Liver (tissue), 9 donors: ENCODE data around the gene TBC1D16. TPM values are rescaled to one million over a fixed set of nuclear protein-coding genes. Genes with fewer than 3 reads are reported as not detected.

Experiments used
- DNase-seq: peaks from one replicate; pipeline ENCODE4 v3.0.0-alpha.2; 2017; ENCODE audit warnings: low spot score
- H3K27ac ChIP-seq, 2 donors: one replicate each; pipeline ENCODE4 v1.7.0; 2013; ENCODE audit warnings: inconsistent platforms in 2 of 2, low read length in 2 of 2, control low read depth in 1 of 2, low read depth in 1 of 2, mild to moderate bottlenecking in 1 of 2
- H3K27me3 ChIP-seq, 4 donors: one replicate each; pipeline versions ENCODE4 v1.6.1 to v1.7.0; 2013; ENCODE audit warnings: low read length in 3 of 4, inconsistent platforms in 1 of 4, mild to moderate bottlenecking in 1 of 4, moderate library complexity in 1 of 4; ENCODE audit not compliant: control insufficient read depth in 4 of 4, insufficient read depth in 4 of 4
- H3K36me3 ChIP-seq, 4 donors: one replicate each; pipeline versions ENCODE4 v1.6.1 to v1.7.0; 2013; ENCODE audit warnings: low read length in 3 of 4, mild to moderate bottlenecking in 3 of 4, low read depth in 1 of 4, moderate library complexity in 1 of 4; ENCODE audit not compliant: control insufficient read depth in 4 of 4, insufficient read depth in 3 of 4
- H3K4me1 ChIP-seq, 4 donors: one replicate each; pipeline versions ENCODE4 v1.6.1 to v1.7.0; 2013; ENCODE audit warnings: low read length in 3 of 4, mild to moderate bottlenecking in 3 of 4, moderate library complexity in 1 of 4; ENCODE audit not compliant: control insufficient read depth in 4 of 4, insufficient read depth in 4 of 4
- H3K4me3 ChIP-seq, 3 donors: one replicate each; pipeline versions ENCODE4 v1.6.1 to v1.7.0; 2013; ENCODE audit warnings: low read length in 3 of 3, control low read depth in 1 of 3, low read depth in 1 of 3, mild to moderate bottlenecking in 1 of 3
- H3K9ac ChIP-seq, 2 donors: one replicate each; pipeline ENCODE4 v1.7.0; 2013; ENCODE audit warnings: low read length in 2 of 2, mild to moderate bottlenecking in 2 of 2, moderate library complexity in 2 of 2, control low read depth in 1 of 2, low read depth in 1 of 2
- H3K9me3 ChIP-seq, 4 donors: one replicate each; pipeline versions ENCODE4 v1.6.1 to v1.7.0; 2013; ENCODE audit warnings: low read length in 3 of 4; ENCODE audit not compliant: control insufficient read depth in 4 of 4
- EGR1 ChIP-seq, 2 donors: IDR thresholded peaks; 2 replicates each; pipeline ENCODE4 v1.6.1; 2016 to 2018; ENCODE audit warnings: antibody characterized with exemption in 2 of 2, low read depth in 2 of 2
- FOXA1 ChIP-seq: IDR thresholded peaks from 2 replicates; pipeline ENCODE4 v1.6.1; 2016; ENCODE audit warnings: antibody characterized with exemption
- FOXA2 ChIP-seq: IDR thresholded peaks from 2 replicates; pipeline ENCODE4 v1.6.1; 2016; ENCODE audit warnings: antibody characterized with exemption
- HNF4A ChIP-seq, 2 donors: conservative IDR thresholded peaks; 2 replicates each; pipeline ENCODE4 v1.6.1; 2016; ENCODE audit warnings: antibody characterized with exemption in 2 of 2, mild to moderate bottlenecking in 2 of 2
- HNF4G ChIP-seq: IDR thresholded peaks from 2 replicates; pipeline ENCODE4 v1.6.1; 2016; ENCODE audit warnings: antibody characterized with exemption
- JUND ChIP-seq, 2 donors: IDR thresholded peaks; 2 replicates each; pipeline ENCODE4 v1.6.1; 2016; ENCODE audit warnings: antibody characterized with exemption in 2 of 2
- NR2F2 ChIP-seq: IDR thresholded peaks from 2 replicates; pipeline ENCODE4 v1.6.1; 2016; ENCODE audit warnings: antibody characterized with exemption
- RAD21 ChIP-seq, 2 donors: IDR thresholded peaks; 2 replicates each; pipeline ENCODE4 v1.6.1; 2016; ENCODE audit warnings: antibody characterized with exemption in 2 of 2, mild to moderate bottlenecking in 2 of 2
- RXRA ChIP-seq, 2 donors: IDR thresholded peaks; 2 replicates each; pipeline ENCODE4 v1.6.1; 2017 to 2018; ENCODE audit warnings: antibody characterized with exemption in 2 of 2, mild to moderate bottlenecking in 1 of 2
- SP1 ChIP-seq: IDR thresholded peaks from 2 replicates; pipeline ENCODE4 v1.6.1; 2018; ENCODE audit warnings: antibody characterized with exemption, mild to moderate bottlenecking
- TAF1 ChIP-seq: conservative IDR thresholded peaks from 2 replicates; pipeline ENCODE4 v1.6.1; 2016; ENCODE audit warnings: antibody characterized with exemption, mild to moderate bottlenecking
- YY1 ChIP-seq: IDR thresholded peaks from 2 replicates; pipeline ENCODE4 v1.6.1; 2016; ENCODE audit warnings: antibody characterized with exemption, mild to moderate bottlenecking
- WGBS: extraction: QIAGEN DNeasy Blood & Tissue Kit; methylation state at CpG from one replicate; pipeline ENCODE4 v1.1.7; 2013; 5-methylcytosine and 5-hydroxymethylcytosine counted together
- polyA plus RNA-seq, 2 donors: library from polyadenylated mRNA; stranded (reverse) in 1 of 2; unstranded in 1 of 2; fragments of 200-250 nt in 1 of 2; fragments of >200 nt in 1 of 2; fragmentation: Nextera tagmentation in 1 of 2; extraction: Ambion mirVana in 1 of 2; gene quantifications; one replicate each; pipeline versions ENCODE4 v1.2.1 to v1.2.3, GENCODE V29; 2013 to 2015
- total RNA-seq, 2 donors: library from RNA; depleted of rRNA; stranded (reverse); fragments of >200 nt; gene quantifications; one replicate each; pipeline ENCODE4 v1.2.3, GENCODE V29; 2014
- TF ChIP-seq, protein P1 (sequence below): IDR thresholded peaks from 2 replicates; pipeline ENCODE4 v1.6.1; 2016; ENCODE audit warnings: antibody characterized with exemption
- TF ChIP-seq, protein P2 (sequence below): fragments of 150-350 bp; IDR thresholded peaks from 2 replicates; pipeline ENCODE4 v1.5.1; 2017; ENCODE audit warnings: improper control_type of control experiment, low read depth, low read length; ENCODE audit not compliant: missing input control
- TF ChIP-seq, protein P3 (sequence below): IDR thresholded peaks from 2 replicates; pipeline ENCODE4 v1.6.1; 2016; ENCODE audit warnings: antibody characterized with exemption, mild to moderate bottlenecking
- TF ChIP-seq, protein P4 (sequence below): IDR thresholded peaks from 2 replicates; pipeline ENCODE4 v1.6.1; 2016; ENCODE audit warnings: antibody characterized with exemption
- TF ChIP-seq, protein P5 (sequence below): IDR thresholded peaks from 2 replicates; pipeline ENCODE4 v1.6.1; 2016; ENCODE audit warnings: antibody characterized with exemption
- donor health status: healthy.
- donor health status: healthy.
- donor health status: healthy.
- donor health status: healthy.
- donor health status: healthy.

The TBC1D16 gene
- total and polyA plus RNA-seq, 4 donors, result 3.4 to 29.5 (median 4.7) TPM

DNA sequence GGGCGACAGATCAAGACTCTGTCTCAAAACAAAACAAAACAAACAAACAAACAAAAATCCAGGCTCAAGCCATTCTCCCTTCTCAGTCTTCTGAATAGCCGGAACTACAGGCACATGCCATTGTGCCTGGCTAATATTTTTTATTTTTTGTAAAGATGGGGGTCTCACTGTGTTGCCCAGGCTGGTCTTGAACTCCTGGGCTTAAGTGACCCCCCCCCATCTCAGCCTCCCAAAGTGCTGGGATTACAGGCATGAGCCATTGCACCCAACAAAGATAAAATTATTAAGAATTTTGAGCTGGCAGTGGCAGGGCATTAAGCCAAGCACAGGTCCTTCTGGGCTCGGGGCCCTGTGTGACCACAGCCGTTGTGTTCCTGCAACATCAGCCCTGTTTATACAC, 126.6 kb downstream of the TBC1D16 start:
- no peak for DNase-seq
- Histone ChIP-seq H3K36me3 (no peaks in the 10 kb centered on the region), H3K27ac (no peak overlapping the region), H3K9ac (no peak overlapping the region), H3K27me3 (no peaks in the 10 kb centered on the region), H3K4me1 (no peaks in the 10 kb centered on the region), H3K9me3 (no peaks in the 10 kb centered on the region), H3K4me3 (no peak overlapping the region)
- 67% methylated on average over 4 of the region's 4 CpGs for WGBS
- TF ChIP-seq TAF1, result no peak
- TF ChIP-seq, protein P1, sequence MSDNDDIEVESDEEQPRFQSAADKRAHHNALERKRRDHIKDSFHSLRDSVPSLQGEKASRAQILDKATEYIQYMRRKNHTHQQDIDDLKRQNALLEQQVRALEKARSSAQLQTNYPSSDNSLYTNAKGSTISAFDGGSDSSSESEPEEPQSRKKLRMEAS, result no peak
- no peak for TF ChIP-seq JUND (IDR thresholded peaks at IDR 0.05)
- no peak for TF ChIP-seq YY1
- TF ChIP-seq EGR1 (IDR thresholded peaks at IDR 0.05; ENCODE audit: low read depth in 2 of 2), result no peak
- no peak for TF ChIP-seq NR2F2

DNA sequence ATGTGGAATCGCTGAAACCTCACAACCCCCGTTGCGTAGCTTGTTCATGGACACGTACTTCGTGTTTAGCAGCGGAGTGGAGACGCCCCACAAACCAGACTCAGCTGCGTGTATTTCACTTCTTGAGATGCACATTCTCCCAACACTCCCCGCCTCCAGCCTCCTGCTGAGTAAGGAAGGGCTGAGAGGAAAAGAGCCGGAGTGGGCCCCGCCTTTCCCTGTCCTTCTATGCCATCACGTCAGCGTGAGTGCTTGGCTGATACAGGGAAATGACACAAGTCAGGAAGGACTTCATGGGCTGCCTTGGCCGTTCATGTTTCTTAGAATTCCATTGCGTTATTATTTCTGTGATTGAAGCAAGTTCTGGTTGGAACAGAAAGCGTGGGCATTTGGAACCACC, 127.8 kb downstream of the TBC1D16 start:
- Histone ChIP-seq H3K4me3 (no peak overlapping the region), H3K4me1 (no peaks in the 10 kb centered on the region), H3K27me3 (no peaks in the 10 kb centered on the region), H3K36me3 (no peaks in the 10 kb centered on the region), H3K9me3 (no peaks in the 10 kb centered on the region), H3K27ac (no peak overlapping the region), H3K9ac (no peak overlapping the region)
- DNase-seq, result no peak
- 78% methylated on average over 16 of the region's 16 CpGs for WGBS
- TF ChIP-seq, protein P2, sequence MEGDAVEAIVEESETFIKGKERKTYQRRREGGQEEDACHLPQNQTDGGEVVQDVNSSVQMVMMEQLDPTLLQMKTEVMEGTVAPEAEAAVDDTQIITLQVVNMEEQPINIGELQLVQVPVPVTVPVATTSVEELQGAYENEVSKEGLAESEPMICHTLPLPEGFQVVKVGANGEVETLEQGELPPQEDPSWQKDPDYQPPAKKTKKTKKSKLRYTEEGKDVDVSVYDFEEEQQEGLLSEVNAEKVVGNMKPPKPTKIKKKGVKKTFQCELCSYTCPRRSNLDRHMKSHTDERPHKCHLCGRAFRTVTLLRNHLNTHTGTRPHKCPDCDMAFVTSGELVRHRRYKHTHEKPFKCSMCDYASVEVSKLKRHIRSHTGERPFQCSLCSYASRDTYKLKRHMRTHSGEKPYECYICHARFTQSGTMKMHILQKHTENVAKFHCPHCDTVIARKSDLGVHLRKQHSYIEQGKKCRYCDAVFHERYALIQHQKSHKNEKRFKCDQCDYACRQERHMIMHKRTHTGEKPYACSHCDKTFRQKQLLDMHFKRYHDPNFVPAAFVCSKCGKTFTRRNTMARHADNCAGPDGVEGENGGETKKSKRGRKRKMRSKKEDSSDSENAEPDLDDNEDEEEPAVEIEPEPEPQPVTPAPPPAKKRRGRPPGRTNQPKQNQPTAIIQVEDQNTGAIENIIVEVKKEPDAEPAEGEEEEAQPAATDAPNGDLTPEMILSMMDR, result no peak
- no peak for TF ChIP-seq SP1
- no peak for TF ChIP-seq FOXA2
- TF ChIP-seq, protein P3, sequence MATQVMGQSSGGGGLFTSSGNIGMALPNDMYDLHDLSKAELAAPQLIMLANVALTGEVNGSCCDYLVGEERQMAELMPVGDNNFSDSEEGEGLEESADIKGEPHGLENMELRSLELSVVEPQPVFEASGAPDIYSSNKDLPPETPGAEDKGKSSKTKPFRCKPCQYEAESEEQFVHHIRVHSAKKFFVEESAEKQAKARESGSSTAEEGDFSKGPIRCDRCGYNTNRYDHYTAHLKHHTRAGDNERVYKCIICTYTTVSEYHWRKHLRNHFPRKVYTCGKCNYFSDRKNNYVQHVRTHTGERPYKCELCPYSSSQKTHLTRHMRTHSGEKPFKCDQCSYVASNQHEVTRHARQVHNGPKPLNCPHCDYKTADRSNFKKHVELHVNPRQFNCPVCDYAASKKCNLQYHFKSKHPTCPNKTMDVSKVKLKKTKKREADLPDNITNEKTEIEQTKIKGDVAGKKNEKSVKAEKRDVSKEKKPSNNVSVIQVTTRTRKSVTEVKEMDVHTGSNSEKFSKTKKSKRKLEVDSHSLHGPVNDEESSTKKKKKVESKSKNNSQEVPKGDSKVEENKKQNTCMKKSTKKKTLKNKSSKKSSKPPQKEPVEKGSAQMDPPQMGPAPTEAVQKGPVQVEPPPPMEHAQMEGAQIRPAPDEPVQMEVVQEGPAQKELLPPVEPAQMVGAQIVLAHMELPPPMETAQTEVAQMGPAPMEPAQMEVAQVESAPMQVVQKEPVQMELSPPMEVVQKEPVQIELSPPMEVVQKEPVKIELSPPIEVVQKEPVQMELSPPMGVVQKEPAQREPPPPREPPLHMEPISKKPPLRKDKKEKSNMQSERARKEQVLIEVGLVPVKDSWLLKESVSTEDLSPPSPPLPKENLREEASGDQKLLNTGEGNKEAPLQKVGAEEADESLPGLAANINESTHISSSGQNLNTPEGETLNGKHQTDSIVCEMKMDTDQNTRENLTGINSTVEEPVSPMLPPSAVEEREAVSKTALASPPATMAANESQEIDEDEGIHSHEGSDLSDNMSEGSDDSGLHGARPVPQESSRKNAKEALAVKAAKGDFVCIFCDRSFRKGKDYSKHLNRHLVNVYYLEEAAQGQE, result no peak
- TF ChIP-seq, protein P4, sequence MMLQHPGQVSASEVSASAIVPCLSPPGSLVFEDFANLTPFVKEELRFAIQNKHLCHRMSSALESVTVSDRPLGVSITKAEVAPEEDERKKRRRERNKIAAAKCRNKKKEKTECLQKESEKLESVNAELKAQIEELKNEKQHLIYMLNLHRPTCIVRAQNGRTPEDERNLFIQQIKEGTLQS, result no peak
- no peak for TF ChIP-seq FOXA1
- no peak for TF ChIP-seq NR2F2
- no peak for TF ChIP-seq JUND (IDR thresholded peaks at IDR 0.05)
- TF ChIP-seq, protein P5, sequence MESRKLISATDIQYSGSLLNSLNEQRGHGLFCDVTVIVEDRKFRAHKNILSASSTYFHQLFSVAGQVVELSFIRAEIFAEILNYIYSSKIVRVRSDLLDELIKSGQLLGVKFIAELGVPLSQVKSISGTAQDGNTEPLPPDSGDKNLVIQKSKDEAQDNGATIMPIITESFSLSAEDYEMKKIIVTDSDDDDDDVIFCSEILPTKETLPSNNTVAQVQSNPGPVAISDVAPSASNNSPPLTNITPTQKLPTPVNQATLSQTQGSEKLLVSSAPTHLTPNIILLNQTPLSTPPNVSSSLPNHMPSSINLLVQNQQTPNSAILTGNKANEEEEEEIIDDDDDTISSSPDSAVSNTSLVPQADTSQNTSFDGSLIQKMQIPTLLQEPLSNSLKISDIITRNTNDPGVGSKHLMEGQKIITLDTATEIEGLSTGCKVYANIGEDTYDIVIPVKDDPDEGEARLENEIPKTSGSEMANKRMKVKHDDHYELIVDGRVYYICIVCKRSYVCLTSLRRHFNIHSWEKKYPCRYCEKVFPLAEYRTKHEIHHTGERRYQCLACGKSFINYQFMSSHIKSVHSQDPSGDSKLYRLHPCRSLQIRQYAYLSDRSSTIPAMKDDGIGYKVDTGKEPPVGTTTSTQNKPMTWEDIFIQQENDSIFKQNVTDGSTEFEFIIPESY, result no peak
- TF ChIP-seq HNF4G, result no peak
- TF ChIP-seq, protein P1, result no peak
- no peak for TF ChIP-seq RAD21 (IDR thresholded peaks at IDR 0.05)
- TF ChIP-seq YY1, result no peak
- no peak for TF ChIP-seq EGR1 (IDR thresholded peaks at IDR 0.05; ENCODE audit: low read depth in 2 of 2)
- TF ChIP-seq RXRA (IDR thresholded peaks at IDR 0.05), result no peak
- TF ChIP-seq HNF4A (conservative IDR thresholded peaks at IDR 0.05), result no peak
